T-cell (primary cell): Measurements from ENCODE around the gene TNS4. TPM values are rescaled to one million over a fixed set of nuclear protein-coding genes. Genes with fewer than 3 reads are reported as not detected.

Source experiments
- ATAC-seq, 4 experiments: fragments of 200-7000 bp in 3 of 4; fragments of 150-1000 bp in 1 of 4; cut with Tn5 transposase; replicated peaks in 1 of 4; 1 replicate in 3 of 4; 2 replicates in 1 of 4; pipeline ENCODE4 v1.10.0; 2021; ENCODE audit warnings: moderate library complexity in 3 of 4, mild to moderate bottlenecking in 2 of 4, moderate number of reproducible peaks in 1 of 4
- CTCF ChIA-PET, 2 donors: fragments of 300-600 bp; sonication (Branson Sonifier 250); formaldehyde crosslinking; loops; one replicate each; lab custom pipeline; 2022; ENCODE audit warnings: antibody characterized with exemption in 2 of 2; lab: Charles Lee
- POLR2A ChIA-PET, 2 donors: fragments of 300-600 bp; sonication (Branson Sonifier 250); formaldehyde crosslinking; loops; one replicate each; lab custom pipeline; 2022; ENCODE audit warnings: antibody characterized with exemption in 2 of 2; lab: Charles Lee
- DNase-seq, 35 experiments: peaks; one replicate each; pipeline versions ENCODE4 v3.0.0 to v3.0.0-alpha.2; 2013 to 2023
- H3K27ac ChIP-seq: one replicate; pipeline ENCODE4 v1.5.1; 2013; ENCODE audit warnings: low read length
- H3K27me3 ChIP-seq, 2 experiments: replicated peaks in 1 of 2; 1 replicate in 1 of 2; 2 replicates in 1 of 2; pipeline versions ENCODE4 v1.6.1 to v1.7.0; 2013; ENCODE audit warnings: low read length in 1 of 2, mixed read lengths in 1 of 2; ENCODE audit not compliant: control insufficient read depth in 2 of 2, insufficient read depth in 2 of 2; ENCODE audit errors: extremely low read depth in 1 of 2
- H3K36me3 ChIP-seq, 2 donors: 1 replicate in 1 of 2; 2 replicates in 1 of 2; pipeline versions ENCODE4 v1.6.1 to v1.7.0; 2013; ENCODE audit warnings: low read length in 1 of 2; ENCODE audit not compliant: control insufficient read depth in 2 of 2, insufficient read depth in 1 of 2; ENCODE audit errors: extremely low read depth in 1 of 2
- H3K4me1 ChIP-seq, 2 experiments: 1 replicate in 1 of 2; 2 replicates in 1 of 2; pipeline versions ENCODE4 v1.6.1 to v1.7.0; 2013; ENCODE audit warnings: low read length in 2 of 2, mixed read lengths in 1 of 2; ENCODE audit not compliant: insufficient read depth in 2 of 2, control insufficient read depth in 1 of 2; ENCODE audit errors: extremely low read depth in 1 of 2
- H3K4me3 ChIP-seq, 2 donors: 1 replicate in 1 of 2; 2 replicates in 1 of 2; pipeline versions ENCODE4 v1.5.1 to v1.7.0; 2013; ENCODE audit warnings: mild to moderate bottlenecking in 2 of 2, low read length in 1 of 2, moderate library complexity in 1 of 2; ENCODE audit not compliant: control insufficient read depth in 1 of 2; ENCODE audit errors: extremely low read depth in 1 of 2
- H3K9me3 ChIP-seq: 2 replicates; pipeline ENCODE4 v1.7.0; 2013
- H3K27ac Mint-ChIP-seq, 2 donors: one replicate each; pipeline ENCODE4 v1.8.0; 2020 to 2021; ENCODE audit warnings: mild to moderate bottlenecking in 2 of 2, mixed read lengths in 2 of 2
- H3K27me3 Mint-ChIP-seq, 2 donors: one replicate each; pipeline ENCODE4 v1.8.0; 2021 to 2022; ENCODE audit warnings: mixed read lengths in 2 of 2
- H3K36me3 Mint-ChIP-seq: one replicate; pipeline ENCODE4 v1.8.0; 2021; ENCODE audit warnings: mixed read lengths
- H3K4me1 Mint-ChIP-seq, 3 donors: one replicate each; pipeline ENCODE4 v1.8.0; 2020 to 2022; ENCODE audit warnings: mixed read lengths in 3 of 3, mild to moderate bottlenecking in 1 of 3
- H3K4me3 Mint-ChIP-seq, 3 donors: one replicate each; pipeline ENCODE4 v1.8.0; 2020 to 2022; ENCODE audit warnings: mild to moderate bottlenecking in 3 of 3, mixed read lengths in 3 of 3, moderate library complexity in 3 of 3
- H3K9me3 Mint-ChIP-seq, 3 donors: one replicate each; pipeline ENCODE4 v1.8.0; 2020 to 2022; ENCODE audit warnings: mixed read lengths in 3 of 3
- WGBS: methylation state at CpG from one replicate; pipeline ENCODE4 v1.1.5; 2013; ENCODE audit warnings: missing lambda C conversion rate; ENCODE audit not compliant: insufficient coverage; 5-methylcytosine and 5-hydroxymethylcytosine counted together
- total RNA-seq, 35 experiments: library from RNA in 6 of 35; stranded (reverse) in 6 of 35; fragments of 120-200 nt in 1 of 35; gene quantifications; one replicate each; pipeline versions ENCODE4 v1.2.1 to v1.2.4 and lab custom pipeline; 2013 to 2026

The TNS4 gene
- total RNA-seq, 5 donors from 2014 or later (not counting 1 experiment from before 2014, with no cell fraction given), result 0.55 to 3.7 (median 0.66) TPM

GRCh38 chr17:40457964-40458791 is 43.2 kb downstream of the TNS4 start:
- 93% methylated on average over 11 of the region's 16 CpGs for WGBS
- H3K4me3 Mint-ChIP-seq, result no peak overlapping the region
- Histone ChIP-seq H3K4me1 (no peaks in the 10 kb centered on the region), H3K36me3 (peaks cover 0 to 4% of the 10 kb centered on the region in 2 donors), H3K27me3 (peaks cover 0 to 6% of the 10 kb centered on the region in 2 experiments), H3K27ac (no peak overlapping the region), H3K9me3 (no peaks in the 10 kb centered on the region), H3K4me3 (no peak overlapping the region)
- H3K27ac Mint-ChIP-seq, result no peak overlapping the region
- no peak for ATAC-seq
- peaks cover 4% of the 10 kb centered on the region for H3K36me3 Mint-ChIP-seq
- no peaks in the 10 kb centered on the region for H3K27me3 Mint-ChIP-seq
- DNase-seq, result no peak
- H3K9me3 Mint-ChIP-seq, result no peaks in the 10 kb centered on the region
- ChIA-PET CTCF (no interaction called here), POLR2A (no interaction called here)
- H3K4me1 Mint-ChIP-seq, result no peaks in the 10 kb centered on the region

- 92% methylated on average over 2 of the region's 3 CpGs for WGBS
- peaks cover 0 to 6% of the 10 kb centered on the region in 2 experiments for H3K27me3 ChIP-seq
- H3K9me3 ChIP-seq, result no peaks in the 10 kb centered on the region
- CTCF ChIA-PET, result no interaction called here
- no peaks in the 10 kb centered on the region for H3K4me1 ChIP-seq
- Mint-ChIP-seq H3K36me3 (peaks cover 4% of the 10 kb centered on the region), H3K27me3 (peaks cover 0 to under 1% of the 10 kb centered on the region in 2 donors), H3K9me3 (no peaks in the 10 kb centered on the region), H3K27ac (no peak overlapping the region), H3K4me3 (no peak overlapping the region), H3K4me1 (no peaks in the 10 kb centered on the region)
- no peak for DNase-seq
- no peak overlapping the region for H3K27ac ChIP-seq
- peaks cover 0 to 4% of the 10 kb centered on the region in 2 donors for H3K36me3 ChIP-seq
- no peak overlapping the region for H3K4me3 ChIP-seq
- POLR2A ChIA-PET, result no interaction called here
- no peak for ATAC-seq
Measured at GRCh38 chr17:40457369-40457768, 44.1 kb downstream of the TNS4 start.

DNA sequence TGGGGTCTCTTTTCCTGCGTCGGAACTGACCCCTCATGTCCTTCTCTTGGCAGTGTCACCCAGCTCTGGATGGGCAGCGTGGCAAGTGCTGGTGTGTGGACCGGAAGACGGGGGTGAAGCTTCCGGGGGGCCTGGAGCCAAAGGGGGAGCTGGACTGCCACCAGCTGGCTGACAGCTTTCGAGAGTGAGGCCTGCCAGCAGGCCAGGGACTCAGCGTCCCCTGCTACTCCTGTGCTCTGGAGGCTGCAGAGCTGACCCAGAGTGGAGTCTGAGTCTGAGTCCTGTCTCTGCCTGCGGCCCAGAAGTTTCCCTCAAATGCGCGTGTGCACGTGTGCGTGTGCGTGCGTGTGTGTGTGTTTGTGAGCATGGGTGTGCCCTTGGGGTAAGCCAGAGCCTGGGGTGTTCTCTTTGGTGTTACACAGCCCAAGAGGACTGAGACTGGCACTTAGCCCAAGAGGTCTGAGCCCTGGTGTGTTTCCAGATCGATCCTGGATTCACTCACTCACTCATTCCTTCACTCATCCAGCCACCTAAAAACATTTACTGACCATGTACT is 44.9 kb downstream of the TNS4 start:
- Histone ChIP-seq H3K36me3 (peaks cover 0 to 4% of the 10 kb centered on the region in 2 donors), H3K4me3 (no peak overlapping the region), H3K27me3 (peaks cover 0 to 7% of the 10 kb centered on the region in 2 experiments), H3K4me1 (no peaks in the 10 kb centered on the region), H3K27ac (no peak overlapping the region), H3K9me3 (no peaks in the 10 kb centered on the region)
- ChIA-PET CTCF (interaction anchor here (0.6 to 1.0 kb wide), 3 partner anchors 8 to 189 kb away, joined by 3 to 5 read pairs (median 3); no protein-coding TSS in a partner anchor), POLR2A (no interaction called here)
- Mint-ChIP-seq H3K27ac (no peak overlapping the region), H3K36me3 (peaks cover 4% of the 10 kb centered on the region), H3K4me3 (no peak overlapping the region), H3K4me1 (no peaks in the 10 kb centered on the region), H3K9me3 (no peaks in the 10 kb centered on the region), H3K27me3 (peaks cover 0 to 3% of the 10 kb centered on the region in 2 donors)
- WGBS, result 94% methylated on average over 13 of the region's 16 CpGs
- ATAC-seq, result no peak
- no peak for DNase-seq

- Histone ChIP-seq H3K9me3 (no peaks in the 10 kb centered on the region), H3K36me3 (peaks cover 0 to 4% of the 10 kb centered on the region in 2 donors), H3K4me1 (no peaks in the 10 kb centered on the region), H3K27me3 (peaks cover 0 to 9% of the 10 kb centered on the region in 2 experiments), H3K27ac (no peak overlapping the region), H3K4me3 (no peak overlapping the region)
- Mint-ChIP-seq H3K4me1 (peaks cover 0 to 2% (median 2%) of the 10 kb centered on the region in 3 donors), H3K27ac (no peak overlapping the region), H3K27me3 (peaks cover 0 to 3% of the 10 kb centered on the region in 2 donors), H3K9me3 (no peaks in the 10 kb centered on the region), H3K4me3 (no peak overlapping the region), H3K36me3 (peaks cover 4% of the 10 kb centered on the region)
- DNase-seq (no peak), ATAC-seq (no peak)
- CTCF ChIA-PET, result interaction anchor here in 1 of 2 donors (0.6 kb wide), 1 partner anchor 21 kb away, joined by 4 read pairs; no protein-coding TSS in a partner anchor
- 100% methylated on average over 1 of the region's 2 CpGs for WGBS
- POLR2A ChIA-PET, result no interaction called here
Measured at GRCh38 chr17:40454613-40454995, 46.8 kb downstream of the TNS4 start.

- Histone ChIP-seq H3K4me1 (no peaks in the 10 kb centered on the region), H3K4me3 (no peak overlapping the region), H3K36me3 (peaks cover 0 to 4% of the 10 kb centered on the region in 2 donors), H3K27ac (no peak overlapping the region), H3K27me3 (peaks cover 0 to 9% of the 10 kb centered on the region in 2 experiments), H3K9me3 (no peaks in the 10 kb centered on the region)
- no peaks in the 10 kb centered on the region for H3K9me3 Mint-ChIP-seq
- ATAC-seq (no peak), DNase-seq (no peak)
- H3K36me3 Mint-ChIP-seq, result peaks cover 4% of the 10 kb centered on the region
- H3K27ac Mint-ChIP-seq, result no peak overlapping the region
- H3K4me3 Mint-ChIP-seq, result no peak overlapping the region
- peaks cover 0 to 3% of the 10 kb centered on the region in 2 donors for H3K27me3 Mint-ChIP-seq
- ChIA-PET POLR2A (no interaction called here), CTCF (interaction anchor here (0.5 to 0.6 kb wide), 3 partner anchors 22 to 541 kb away, joined by 4 read pairs; no protein-coding TSS in a partner anchor)
- H3K4me1 Mint-ChIP-seq, result peaks cover 0 to 2% (median 2%) of the 10 kb centered on the region in 3 donors
- WGBS, result 98% methylated on average over 12 of the region's 19 CpGs
Measured at GRCh38 chr17:40453881-40454612, 47.4 kb downstream of the TNS4 start.

DNA sequence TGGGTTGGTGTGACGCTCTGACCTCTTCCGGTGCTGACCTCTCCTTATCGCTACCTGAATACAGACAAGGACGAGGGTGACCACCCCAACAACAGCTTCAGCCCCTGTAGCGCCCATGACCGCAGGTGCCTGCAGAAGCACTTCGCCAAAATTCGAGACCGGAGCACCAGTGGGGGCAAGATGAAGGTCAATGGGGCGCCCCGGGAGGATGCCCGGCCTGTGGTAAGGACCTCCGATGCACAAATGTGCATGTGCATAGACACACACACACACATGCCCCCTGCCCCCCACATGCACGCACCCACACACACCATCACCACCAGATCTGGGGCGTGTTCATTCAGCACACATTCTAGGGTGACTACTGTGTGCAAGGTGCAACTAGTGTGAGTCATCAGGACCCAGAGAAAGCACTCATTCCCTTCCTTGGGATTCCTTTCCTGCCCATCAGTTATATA is 48.5 kb downstream of the TNS4 start:
- Histone ChIP-seq H3K4me1 (peaks cover 2 to 8% of the 10 kb centered on the region in 2 experiments), H3K27ac (no peak overlapping the region), H3K9me3 (no peaks in the 10 kb centered on the region), H3K36me3 (peaks cover 0 to 4% of the 10 kb centered on the region in 2 donors), H3K27me3 (peaks cover 0 to 12% of the 10 kb centered on the region in 2 experiments), H3K4me3 (no peak overlapping the region)
- CTCF ChIA-PET, result no interaction called here
- H3K4me3 Mint-ChIP-seq, result no peak overlapping the region
- peaks cover 9 to 12% (median 10%) of the 10 kb centered on the region in 3 donors for H3K4me1 Mint-ChIP-seq
- ATAC-seq (no peak), DNase-seq (no peak)
- POLR2A ChIA-PET, result no interaction called here
- no peaks in the 10 kb centered on the region for H3K9me3 Mint-ChIP-seq
- H3K27me3 Mint-ChIP-seq, result peaks cover 0 to 3% of the 10 kb centered on the region in 2 donors
- peaks cover 4% of the 10 kb centered on the region for H3K36me3 Mint-ChIP-seq
- H3K27ac Mint-ChIP-seq, result no peak overlapping the region
- 90% methylated on average over 10 of the region's 15 CpGs for WGBS
